OCI-LY7 (cell line): Measurements from ENCODE around the gene CDC25B. TPM values are rescaled to one million over a fixed set of nuclear protein-coding genes. Genes with fewer than 3 reads are reported as not detected.

Experiments
- BruUV-seq: library from RNA; stranded (reverse); fragments of 400-500 nt; replicated peaks from 2 replicates; lab custom pipeline; 2021; lab: Mats Ljungman, UMichigan
- CTCF ChIA-PET: fragments of 300-600 bp; sonication (Branson Sonifier 250); formaldehyde crosslinking; loops from one replicate; lab custom pipeline; 2022; ENCODE audit warnings: antibody characterized with exemption; ENCODE audit not compliant: unreplicated experiment; lab: Charles Lee
- POLR2A ChIA-PET: fragments of 300-600 bp; sonication (Branson Sonifier 250); formaldehyde crosslinking; loops from one replicate; lab custom pipeline; 2022; ENCODE audit warnings: antibody characterized with exemption; lab: Charles Lee
- DNase-seq: peaks from one replicate; pipeline ENCODE4 v3.0.0-alpha.2; 2015; ENCODE audit warnings: low spot score
- H2AFZ ChIP-seq: fragments of 200-600 bp; sonication (generic), shearing (Covaris generic); 2 replicates; pipeline ENCODE4 v1.6.1; 2014; ENCODE audit warnings: mild to moderate bottlenecking, antibody characterized with exemption, low read length, moderate library complexity
- H3K27ac ChIP-seq: fragments of 200-600 bp; sonication (generic); 2 replicates; pipeline ENCODE4 v1.5.1; 2014; ENCODE audit warnings: mixed run types, low read depth, mild to moderate bottlenecking, moderate library complexity, low read length, inconsistent platforms; ENCODE audit not compliant: poor library complexity, severe bottlenecking
- H3K36me3 ChIP-seq: fragments of 200-600 bp; sonication (generic); 2 replicates; pipeline ENCODE4 v1.6.1; 2014; ENCODE audit warnings: mild to moderate bottlenecking, antibody characterized with exemption, low read length, moderate library complexity, mixed read lengths; ENCODE audit not compliant: insufficient read depth
- H3K4me1 ChIP-seq: fragments of 200-600 bp; sonication (generic); 2 replicates; pipeline ENCODE4 v1.5.1; 2014; ENCODE audit warnings: mild to moderate bottlenecking, low read length; ENCODE audit not compliant: insufficient read depth, poor library complexity, severe bottlenecking
- H3K4me2 ChIP-seq: fragments of 200-600 bp; sonication (generic); 2 replicates; pipeline ENCODE4 v1.6.1; 2014; ENCODE audit warnings: mild to moderate bottlenecking, low read length
- H3K4me3 ChIP-seq: fragments of 200-600 bp; sonication (generic); 2 replicates; pipeline ENCODE4 v1.5.1; 2014; ENCODE audit warnings: mild to moderate bottlenecking, low read depth, low read length; ENCODE audit not compliant: poor library complexity, severe bottlenecking
- H3K79me2 ChIP-seq: fragments of 200-600 bp; sonication (generic); 2 replicates; pipeline ENCODE4 v1.6.1; 2016; ENCODE audit warnings: low read depth, mild to moderate bottlenecking, low read length, moderate library complexity, mixed read lengths; ENCODE audit not compliant: insufficient read depth
- H3K9me2 ChIP-seq: fragments of 200-600 bp; sonication (generic); 2 replicates; pipeline ENCODE4 v1.6.1; 2016; ENCODE audit warnings: mild to moderate bottlenecking, low read length, mixed read lengths; ENCODE audit not compliant: insufficient read depth
- H3K9me3 ChIP-seq: fragments of 200-600 bp; sonication (generic); 2 replicates; pipeline ENCODE4 v1.6.1; 2014; ENCODE audit warnings: mild to moderate bottlenecking, mixed run types, low read length, mixed read lengths
- H4K20me1 ChIP-seq: fragments of 200-600 bp; sonication (generic); 2 replicates; pipeline ENCODE4 v1.6.1; 2014; ENCODE audit warnings: mild to moderate bottlenecking, antibody characterized with exemption, low read length, moderate library complexity, mixed read lengths; ENCODE audit not compliant: insufficient read depth
- CTCF ChIP-seq: fragments of 200-600 bp; sonication (generic); conservative IDR thresholded peaks from 2 replicates; pipeline ENCODE4 v1.5.1; 2014; ENCODE audit warnings: mild to moderate bottlenecking, antibody characterized with exemption, low read length, moderate library complexity, mixed read lengths
- EZH2phosphoT487 ChIP-seq: fragments of 200-600 bp; sonication (generic); IDR thresholded peaks from 2 replicates; pipeline ENCODE4 v1.6.1; 2018; ENCODE audit warnings: low read depth, borderline replicate concordance, mild to moderate bottlenecking, mixed run types, antibody characterized with exemption, low read length, moderate library complexity, mixed read lengths
- intact Hi-C: fragments of 100-400 bp; cut with micrococcal nuclease; formaldehyde crosslinking; loops from one replicate; pipeline ENCODE4 v1.10.0; 2022; ENCODE audit not compliant: unreplicated experiment
- total RNA-seq, 2 experiments: library from RNA; depleted of rRNA in 1 of 2; stranded (reverse); fragments of >200 nt in 1 of 2; shearing (Covaris generic) in 1 of 2; gene quantifications; 2 replicates each; pipeline ENCODE4 v1.2.3, GENCODE V29; 2014 to 2022

Gene CDC25B
- total RNA-seq, 2 experiments from 2014 or later: 89.2 to 119 TPM

DNA sequence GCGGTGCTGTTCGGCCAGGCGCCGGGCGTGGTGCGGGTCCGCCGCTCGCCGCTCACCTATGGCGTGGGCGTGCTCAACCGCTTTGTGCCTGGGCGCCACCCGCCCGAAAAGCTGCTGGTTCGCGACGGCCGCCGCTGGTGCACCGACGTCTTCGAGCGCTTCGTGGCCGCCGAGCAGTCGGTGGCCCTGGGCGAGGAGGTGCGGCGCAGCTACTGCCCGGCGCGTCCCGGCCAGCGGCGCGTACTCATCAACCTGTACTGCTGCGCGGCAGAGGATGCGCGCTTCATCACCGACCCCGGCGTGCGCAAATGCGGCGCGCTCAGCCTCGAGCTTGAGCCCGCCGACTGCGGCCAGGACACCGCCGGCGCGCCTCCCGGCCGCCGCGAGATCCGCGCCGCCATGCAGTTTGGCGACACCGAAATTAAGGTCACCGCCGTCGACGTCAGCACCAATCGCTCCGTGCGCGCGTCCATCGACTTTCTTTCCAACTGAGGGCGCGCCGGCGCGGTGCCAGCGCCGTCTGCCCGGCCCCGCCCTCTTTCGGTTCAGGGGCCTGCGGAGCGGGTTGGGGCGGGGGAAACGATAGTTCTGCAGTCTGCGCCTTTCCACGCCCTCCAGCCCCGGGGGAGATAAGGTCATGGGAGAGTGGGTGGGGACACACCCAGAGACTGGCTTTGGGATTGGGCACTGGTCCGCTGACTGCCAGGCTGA is 44.3 kb upstream of the CDC25B start:
- Histone ChIP-seq H3K4me2 (no peak overlapping the region), H3K79me2 (no peaks in the 10 kb centered on the region), H2AFZ (no peak overlapping the region), H3K27ac (no peak overlapping the region), H3K36me3 (peaks cover 28% of the 10 kb centered on the region; the same call in 1 of the 2 replicates), H3K4me3 (no peak overlapping the region), H3K9me3 (no peaks in the 10 kb centered on the region), H4K20me1 (no peaks in the 10 kb centered on the region), H3K4me1 (no peaks in the 10 kb centered on the region), H3K9me2 (no peaks in the 10 kb centered on the region)
- intact Hi-C loops: no loop called here
- no peak for DNase-seq
- no TSS peak for BruUV-seq
- POLR2A ChIA-PET: no interaction called here
- CTCF ChIA-PET: no interaction called here
- no peak for TF ChIP-seq CTCF
- TF ChIP-seq EZH2phosphoT487: no peak

DNA sequence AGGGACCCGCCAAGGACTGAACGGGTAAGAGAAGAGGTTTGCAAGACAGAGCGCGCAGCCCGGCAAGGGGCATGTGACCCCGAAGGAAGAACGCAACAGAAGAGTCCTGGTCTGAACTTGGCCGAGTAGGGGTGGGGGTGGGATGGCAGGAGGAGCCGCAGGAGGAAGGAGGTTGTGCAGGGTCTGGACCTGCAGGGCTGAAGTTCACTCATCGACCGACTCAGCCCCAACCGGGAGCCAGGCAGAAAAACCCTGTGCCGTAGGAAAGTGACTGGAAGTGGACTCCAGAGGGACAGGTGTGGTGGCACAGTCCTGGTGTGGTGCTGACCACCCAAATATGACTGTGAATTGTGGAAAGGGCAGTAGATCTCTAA is 43.7 kb upstream of the CDC25B start:
- no peaks in the 10 kb centered on the region for H3K4me1 ChIP-seq
- POLR2A ChIA-PET: no interaction called here
- no peak for DNase-seq
- H2AFZ ChIP-seq: no peak overlapping the region
- TF ChIP-seq EZH2phosphoT487 (no peak), CTCF (no peak)
- no peaks in the 10 kb centered on the region for H3K9me3 ChIP-seq
- CTCF ChIA-PET: interaction anchor here (0.6 kb wide), 1 partner anchor 66 kb away, joined by 3 read pairs; no protein-coding TSS in a partner anchor
- no peak overlapping the region for H3K4me3 ChIP-seq
- H3K36me3 ChIP-seq: peaks cover 31% of the 10 kb centered on the region
- no peak overlapping the region for H3K4me2 ChIP-seq
- H3K27ac ChIP-seq: no peak overlapping the region
- BruUV-seq: no TSS peak
- H3K9me2 ChIP-seq: no peaks in the 10 kb centered on the region
- H4K20me1 ChIP-seq: no peaks in the 10 kb centered on the region
- no peaks in the 10 kb centered on the region for H3K79me2 ChIP-seq
- intact Hi-C loops: no loop called here

DNA sequence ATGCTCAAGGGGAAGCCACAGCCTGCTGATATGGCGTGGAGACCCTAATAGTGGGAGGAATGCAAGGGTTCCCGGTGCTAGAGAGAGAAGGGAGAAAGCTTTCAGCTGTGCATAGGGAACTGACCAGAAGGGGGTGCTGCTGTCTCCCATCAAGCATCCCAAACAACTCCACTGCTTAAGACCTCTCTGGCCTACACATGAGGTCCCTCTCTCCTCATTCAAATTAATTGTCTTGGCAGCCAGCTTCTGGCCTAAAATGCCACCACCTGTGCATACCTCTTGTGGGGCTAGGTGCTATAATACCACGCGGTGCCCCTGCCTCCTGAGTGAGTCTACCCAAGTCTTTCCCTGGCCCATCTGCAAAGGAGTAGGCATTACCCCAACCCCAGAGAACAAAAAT is 43.0 kb upstream of the CDC25B start:
- Histone ChIP-seq H3K4me3 (no peak overlapping the region), H3K4me1 (no peaks in the 10 kb centered on the region), H3K79me2 (no peaks in the 10 kb centered on the region), H3K27ac (no peak overlapping the region), H3K9me2 (no peaks in the 10 kb centered on the region), H3K9me3 (no peaks in the 10 kb centered on the region), H3K36me3 (peaks cover 38% of the 10 kb centered on the region), H4K20me1 (no peaks in the 10 kb centered on the region), H2AFZ (no peak overlapping the region), H3K4me2 (no peak overlapping the region)
- no TSS peak for BruUV-seq
- CTCF ChIA-PET: interaction anchor here (0.6 kb wide), 2 partner anchors 8 to 66 kb away, joined by 3 to 11 read pairs; no protein-coding TSS in a partner anchor
- intact Hi-C loops: loop anchor here (1.0 kb wide), 1 partner anchor 16 kb away; no protein-coding TSS in a partner anchor
- POLR2A ChIA-PET: no interaction called here
- TF ChIP-seq EZH2phosphoT487 (no peak), CTCF (peak; percentile 86)
- peak; percentile 71 for DNase-seq
